ENCODE data around the gene ADAD2. TPM values are rescaled to one million over a fixed set of nuclear protein-coding genes. Genes with fewer than 3 reads are reported as not detected.

ADAD2 gene
- total RNA-seq, 1 donor from 2014 or later = not detected

DNA sequence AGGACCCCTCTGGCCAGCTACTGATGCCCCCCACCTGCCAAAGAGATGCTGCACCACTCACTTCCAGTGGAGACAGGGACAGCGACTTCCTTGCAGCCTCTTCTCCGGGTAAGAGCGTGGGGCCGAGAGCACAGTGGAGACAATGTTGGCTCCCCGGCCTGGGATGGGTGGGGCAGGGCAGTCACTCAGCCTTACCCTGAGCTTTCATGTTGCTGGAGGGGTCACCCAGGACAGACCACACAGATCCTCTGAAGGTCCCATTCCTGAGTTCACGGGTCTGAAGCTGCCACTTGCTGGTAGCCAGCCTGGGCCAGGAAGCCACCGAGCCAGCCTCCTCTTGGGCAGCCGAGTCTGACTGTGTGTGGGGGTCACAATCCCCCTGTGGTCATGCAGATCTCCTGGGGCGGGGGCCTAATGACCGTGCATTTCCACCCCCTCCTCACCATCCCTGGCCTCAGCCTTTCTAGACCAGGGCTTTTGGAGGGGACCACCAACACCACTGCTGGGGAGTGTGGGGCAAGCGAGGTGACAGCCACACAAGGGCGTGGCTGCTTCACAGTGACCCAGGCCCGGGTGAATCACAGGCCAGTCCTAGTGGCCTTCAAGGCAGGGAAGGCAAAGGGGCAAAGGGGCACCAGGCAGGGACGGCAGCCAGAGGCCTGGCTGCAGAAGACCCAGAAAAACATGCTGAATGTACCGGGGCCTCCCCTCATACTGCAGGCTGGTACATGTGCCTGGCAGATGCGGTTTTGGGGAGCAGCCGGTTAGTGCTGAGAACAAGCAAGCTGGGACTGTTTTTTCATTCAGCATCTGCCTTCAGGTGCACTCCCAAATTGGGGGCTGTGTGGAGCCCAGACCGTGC is 14.5 kb upstream of the ADAD2 start:
- no peak for FAIRE-seq

GRCh38 chr16:84177741-84178073 is 13.2 kb upstream of the ADAD2 start:
- no peak for DNase-seq (ENCODE audit: low spot score in 2 of 2)
- no peak for FAIRE-seq

More for the DNA sequence above, 14.5 kb upstream of the ADAD2 start:
- DNase-seq (ENCODE audit: low spot score in 2 of 2) = no peak

DNA sequence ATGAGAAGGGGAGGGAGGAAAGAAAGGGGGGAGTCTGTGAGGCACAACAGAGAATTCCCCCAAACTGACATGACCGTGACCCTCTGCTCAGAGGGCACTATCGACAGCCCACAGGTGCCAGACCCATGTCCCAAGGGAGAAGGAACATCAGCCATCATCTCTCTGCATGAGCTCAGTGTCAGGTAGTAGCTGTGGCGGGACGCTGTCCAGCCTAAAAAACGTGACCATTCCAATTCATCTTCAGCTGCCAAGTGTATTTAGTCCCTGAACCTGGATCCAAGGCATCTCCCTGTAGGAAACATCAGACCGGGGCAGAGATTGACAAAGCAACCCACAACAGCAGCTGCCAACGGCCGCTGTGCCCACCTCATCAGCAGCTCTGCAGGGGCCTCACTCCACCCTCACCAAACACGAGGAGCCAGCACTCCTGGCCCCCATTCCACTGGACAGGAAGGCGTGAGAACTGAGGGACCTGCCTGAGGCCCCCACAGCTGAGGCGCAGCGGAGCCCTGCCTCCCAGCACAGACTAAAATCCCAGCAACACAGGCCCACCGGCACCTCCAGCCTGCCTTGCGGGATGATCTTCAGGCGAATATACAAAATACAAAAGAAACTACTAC is 12.7 kb upstream of the ADAD2 start:
- no peak for FAIRE-seq
- peak in 1 of 2 donors; percentile 14 for DNase-seq (ENCODE audit: low spot score in 2 of 2)

GRCh38 chr16:84178892-84179611 is 11.9 kb upstream of the ADAD2 start:
- DNase-seq (ENCODE audit: low spot score in 2 of 2) (peak in 1 of 2 donors; percentile 12), FAIRE-seq (no peak)

DNA sequence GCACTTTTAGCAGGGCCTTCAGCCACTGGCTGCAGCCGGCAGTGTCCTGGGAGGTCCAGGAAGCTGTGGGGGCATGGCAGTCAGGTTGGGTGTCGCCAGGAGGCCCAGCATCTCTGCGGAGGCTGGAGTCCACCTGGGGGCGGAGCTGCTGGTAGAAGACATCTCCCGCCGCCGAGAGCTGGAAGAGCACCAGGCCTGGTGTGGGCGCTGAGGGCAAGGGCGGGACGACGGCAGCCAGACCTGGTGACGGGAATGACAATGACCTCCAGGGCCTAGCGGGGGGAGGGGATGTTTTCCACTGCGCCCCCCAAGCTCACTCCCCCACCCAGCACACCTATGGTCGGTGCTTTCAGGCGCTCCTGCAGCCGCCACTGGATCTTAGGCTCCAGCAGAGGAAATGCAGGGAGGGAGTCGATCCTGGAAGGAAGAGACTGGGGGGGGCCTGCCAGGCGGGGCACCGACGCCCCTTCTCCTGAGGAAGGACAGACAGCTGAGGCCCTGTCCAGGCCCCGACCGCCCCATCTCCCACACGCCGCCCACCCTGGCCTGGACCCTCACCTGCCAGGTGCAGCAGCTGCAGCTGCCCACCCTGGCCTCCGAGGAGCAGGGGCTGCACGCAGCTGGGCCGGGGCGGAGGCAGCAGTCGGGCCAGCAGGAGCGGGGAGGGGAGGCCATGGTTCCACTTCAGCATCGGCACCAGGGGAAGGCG is 11.2 kb upstream of the ADAD2 start:
- no peak for DNase-seq (ENCODE audit: low spot score in 2 of 2)
- FAIRE-seq = no peak

DNA sequence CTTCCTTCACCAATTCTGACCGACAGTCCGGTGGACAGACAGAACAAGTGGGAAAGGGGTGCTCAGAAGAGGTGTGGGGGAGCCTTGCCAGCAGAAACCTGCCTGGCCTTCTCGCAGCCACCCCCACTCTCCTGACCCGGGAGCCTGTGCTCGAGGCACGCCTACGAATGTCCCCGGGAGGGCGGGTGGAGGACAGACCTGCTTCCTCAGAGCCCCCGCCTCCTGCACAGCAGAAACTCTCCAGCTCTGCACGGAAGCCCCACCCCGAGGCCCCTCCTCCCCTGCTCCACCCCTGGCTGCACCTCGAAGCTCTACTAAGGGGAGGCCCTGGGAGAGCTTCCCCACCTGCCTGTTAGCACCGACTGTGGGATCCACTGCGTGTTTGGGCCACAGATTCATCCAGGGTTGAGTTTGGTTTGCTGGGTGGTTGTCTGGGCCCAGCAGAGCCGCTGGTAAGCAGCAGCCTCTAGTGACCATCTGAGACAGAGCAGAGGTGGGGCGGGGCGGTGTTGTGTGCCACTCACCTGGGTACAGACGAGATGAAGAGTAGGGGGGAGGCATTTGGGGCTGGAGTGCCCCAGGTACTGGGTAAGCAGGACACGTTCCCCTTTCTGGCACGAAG is 10.3 kb upstream of the ADAD2 start:
- FAIRE-seq = no peak
- peak in 1 of 2 donors; percentile 21 for DNase-seq (ENCODE audit: low spot score in 2 of 2)

DNA sequence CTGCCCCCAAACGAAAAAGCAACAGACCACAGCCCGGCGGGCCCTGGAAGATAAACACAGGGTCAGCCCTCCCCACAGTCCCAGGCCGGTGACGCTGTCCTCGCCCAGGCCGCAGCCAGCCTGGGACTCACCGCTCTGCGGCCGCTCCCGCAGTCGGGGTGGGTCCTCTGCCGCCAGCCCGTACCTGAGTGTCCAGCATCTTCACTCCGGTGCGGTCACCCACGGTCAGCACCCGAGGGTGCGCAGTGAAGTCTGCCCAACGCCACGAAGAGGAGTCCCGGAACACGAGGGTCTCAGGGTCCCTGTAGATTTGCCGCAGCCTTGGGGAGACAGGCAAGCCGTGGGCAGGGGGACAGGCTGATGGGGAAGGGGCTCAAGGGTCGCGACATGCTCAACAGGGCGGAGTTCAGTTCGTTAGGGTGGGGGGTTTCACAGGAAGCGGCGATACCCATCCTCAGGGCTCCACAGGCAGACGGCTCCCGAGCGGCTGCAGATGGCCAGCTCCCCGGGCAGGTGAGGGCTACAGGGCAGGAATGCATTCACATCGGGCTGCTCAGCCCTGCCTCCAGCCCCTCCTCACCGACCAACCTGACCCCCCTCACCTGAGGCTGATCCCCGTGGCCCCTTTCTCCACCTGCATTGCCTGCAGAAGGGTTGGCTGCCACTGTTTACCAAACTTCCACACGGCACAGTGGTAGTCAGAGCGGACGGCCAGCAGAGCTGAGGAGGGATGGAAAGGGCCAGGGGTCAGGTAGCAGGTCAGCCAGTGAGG is 9.6 kb upstream of the ADAD2 start:
- DNase-seq (ENCODE audit: low spot score in 2 of 2) (no peak), FAIRE-seq (no peak)

DNA sequence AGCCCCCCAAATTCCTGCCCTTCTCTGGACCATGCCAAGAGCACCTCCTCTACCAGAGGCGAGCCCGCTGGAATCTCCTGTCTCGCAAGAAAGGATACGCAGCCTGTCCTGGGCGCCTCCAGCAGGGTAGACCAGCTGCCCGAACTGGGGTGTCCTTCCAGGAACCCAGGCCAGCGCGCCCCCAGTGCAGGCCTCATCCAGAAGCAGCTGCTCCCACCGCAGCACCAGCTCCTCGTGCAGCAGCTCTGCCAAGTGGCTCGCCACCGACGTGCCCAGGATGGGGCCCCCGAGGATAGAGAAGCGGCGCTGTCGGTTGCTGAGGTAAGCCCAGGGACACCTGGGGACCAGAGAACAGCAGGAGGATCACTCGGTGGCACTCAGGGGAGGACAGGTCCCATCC is 8.9 kb upstream of the ADAD2 start:
- no peak for FAIRE-seq

DNA sequence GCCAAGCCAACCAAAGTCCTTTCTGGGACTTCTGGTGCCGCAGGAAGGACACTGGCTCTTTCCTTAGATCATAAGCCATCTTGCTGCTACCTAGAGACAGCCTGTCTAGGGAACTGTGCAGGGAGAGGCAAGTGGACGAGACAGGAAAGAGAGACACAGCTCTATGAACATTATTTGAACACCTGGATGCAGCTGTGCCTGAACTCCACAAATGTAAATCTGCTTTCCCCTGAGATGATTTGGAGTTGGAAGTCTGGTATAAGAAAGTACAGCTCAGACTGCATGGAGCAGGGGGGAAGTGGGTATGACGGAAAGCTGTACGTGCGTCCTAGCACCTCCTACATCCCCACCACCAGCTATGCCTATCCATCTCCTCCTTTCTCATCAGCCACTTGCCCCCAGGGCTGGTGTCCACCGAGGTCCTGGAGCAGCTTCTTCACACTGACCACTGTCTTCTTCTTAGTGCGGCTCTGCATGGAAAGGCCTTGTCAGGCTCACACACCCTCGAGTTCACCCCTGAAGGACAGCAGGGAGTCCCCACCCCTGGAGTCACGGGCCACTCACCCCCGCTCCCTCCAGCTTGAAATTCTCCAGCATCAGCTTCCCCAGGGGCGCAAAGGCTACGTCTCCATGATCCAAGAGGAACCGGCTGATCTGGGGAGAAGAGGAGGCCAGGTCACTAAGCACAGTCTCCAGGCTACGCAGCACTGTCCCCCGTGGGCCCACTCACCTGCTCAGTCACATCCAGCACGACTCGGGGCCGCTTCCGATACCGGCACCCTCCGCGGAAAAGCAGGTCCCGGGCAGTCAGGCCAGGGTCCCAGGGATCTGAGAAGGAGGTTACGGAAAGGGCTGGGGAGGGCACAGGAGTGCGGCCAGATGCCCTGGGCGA is 8.0 kb upstream of the ADAD2 start:
- no peak for FAIRE-seq
- no peak for DNase-seq (ENCODE audit: low spot score in 2 of 2)

More for the DNA sequence above, 8.9 kb upstream of the ADAD2 start:
- DNase-seq (ENCODE audit: low spot score in 2 of 2) = no peak

- DNase-seq (ENCODE audit: low spot score in 2 of 2) (peak in 1 of 2 donors; percentile 17), FAIRE-seq (no peak)
These were observed 7.4 kb upstream of the ADAD2 start for GRCh38 chr16:84183572-84183875.

GRCh38 chr16:84183911-84184591 is 6.9 kb upstream of the ADAD2 start:
- DNase-seq (ENCODE audit: low spot score in 2 of 2) = peak in 1 of 2 donors; percentile 26
- no peak for FAIRE-seq

GRCh38 chr16:84184775-84185174 is 6.2 kb upstream of the ADAD2 start:
- FAIRE-seq = no peak
- DNase-seq (ENCODE audit: low spot score in 2 of 2) = peak in 1 of 2 donors; percentile 17

DNA sequence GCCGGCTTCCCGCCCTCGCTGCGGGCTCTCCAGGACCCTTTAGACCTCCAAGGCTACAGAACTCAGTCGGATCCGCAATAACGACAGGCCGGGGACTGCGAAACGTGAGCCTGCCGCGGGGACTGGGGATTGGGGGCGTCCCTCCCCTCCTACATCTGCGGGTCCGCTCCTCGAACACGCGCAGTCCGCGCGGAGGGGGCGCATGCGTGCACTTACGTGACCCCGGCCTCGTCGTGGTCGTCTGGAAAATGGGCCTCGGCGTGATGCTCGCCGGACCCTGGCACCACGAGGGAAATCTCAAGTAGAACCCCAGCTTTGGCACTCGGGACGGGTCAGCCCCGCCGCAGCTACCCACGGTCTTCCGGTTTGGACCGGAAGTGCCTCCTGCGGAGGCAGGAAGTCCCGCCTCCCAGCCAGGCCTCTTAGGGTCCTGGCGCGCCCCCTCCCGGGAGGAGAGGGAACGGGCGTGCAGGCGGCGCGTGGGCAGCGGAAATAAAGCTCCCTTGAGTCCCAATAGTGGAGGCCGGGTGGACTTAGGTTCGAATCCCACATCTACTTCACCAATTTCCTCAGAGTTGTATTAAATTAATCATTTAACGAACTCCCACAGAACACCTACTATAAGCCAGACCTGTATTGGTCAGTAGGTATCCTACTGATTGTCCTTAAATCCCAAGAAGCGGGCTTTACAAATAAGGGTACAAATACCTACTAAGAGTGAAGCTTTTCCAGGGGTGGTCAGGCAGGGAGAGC is 4.1 kb upstream of the ADAD2 start, which contains the start of gene TAF1C:
TSS of gene TAF1C (minus strand) at position 373 of the 753 bp plus-strand sequence. CDS start 2,069 bp downstream, outside the sequence.
- DNase-seq (ENCODE audit: low spot score in 2 of 2) (peak; percentile 96 to 99), FAIRE-seq (no peak)

DNA sequence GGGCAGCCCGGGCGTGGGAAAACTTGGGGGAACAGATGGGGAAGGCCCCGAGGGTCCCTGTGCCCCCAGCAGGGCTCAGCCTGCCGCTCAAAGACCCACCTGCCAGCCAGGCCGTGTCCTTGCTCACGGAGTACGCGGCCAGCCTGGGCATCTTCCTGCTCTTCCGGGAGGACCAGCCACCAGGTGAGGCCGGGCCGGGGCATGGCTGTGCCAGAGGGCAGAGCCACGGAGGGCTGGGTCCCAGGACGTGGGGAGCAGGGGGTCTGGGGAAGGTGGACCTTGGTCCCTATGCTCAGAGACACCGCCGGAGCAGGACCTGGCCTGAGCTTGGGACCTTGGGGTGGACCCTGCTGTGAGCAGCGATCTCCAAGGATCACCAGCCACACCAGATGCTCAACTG is 509 bp downstream of the ADAD2 start:
- DNase-seq (ENCODE audit: low spot score in 2 of 2) (no peak), FAIRE-seq (no peak)

DNA sequence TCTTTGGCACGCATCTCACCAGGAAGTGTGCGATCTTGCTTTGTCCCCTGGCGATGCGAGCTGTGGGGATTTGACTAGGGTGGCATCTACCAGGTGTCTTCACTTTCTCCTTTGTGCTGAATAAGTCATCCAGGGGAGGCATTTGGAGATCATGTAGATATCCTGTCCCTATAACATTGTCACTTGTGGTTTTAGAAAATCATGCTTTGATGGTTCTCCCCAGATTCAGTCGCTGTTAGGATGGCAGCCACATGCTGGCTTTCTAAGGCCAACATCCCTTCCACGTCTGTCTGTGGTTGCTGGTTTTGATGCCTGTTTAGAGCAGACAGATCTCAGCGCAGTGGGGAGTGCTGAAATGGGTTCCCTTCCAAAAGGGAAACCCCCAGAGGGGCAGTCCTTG is 2.5 kb downstream of the ADAD2 start:
- DNase-seq (ENCODE audit: low spot score in 2 of 2) = no peak
- FAIRE-seq = no peak

- DNase-seq (ENCODE audit: low spot score in 2 of 2) = no peak
- FAIRE-seq = no peak
These were observed 3.1 kb downstream of the ADAD2 start for GRCh38 chr16:84194018-84194417.

Measured in frontal cortex (tissue), 4 donors.